K562 (cell line): ENCODE measurements around the gene IQGAP3. TPM values are rescaled to one million over a fixed set of nuclear protein-coding genes. Genes with fewer than 3 reads are reported as not detected.
A peak's percentile ranks its signal among the peaks of the same experiment; 100 is the strongest.

ENCODE experiments used
- ATAC-seq: fragments of 200-7000 bp; cut with Tn5 transposase; 3 replicates; pipeline ENCODE4 v1.9.1; 2020; ENCODE audit warnings: moderate library complexity
- BruUV-seq: library from RNA; stranded (reverse); fragments of 400-500 nt; replicated peaks from 2 replicates; lab custom pipeline; 2021; lab: Mats Ljungman, UMichigan
- CTCF ChIA-PET: fragments of 300-600 bp; formaldehyde crosslinking; extraction: SDS; loops from one replicate; lab custom pipeline; 2021; ENCODE audit warnings: low intra/inter-chr PET ratio; lab: Yijun Ruan, JAX
- POLR2A ChIA-PET: fragments of 300-600, 350-650 bp; sonication (Branson Sonifier 250); formaldehyde crosslinking; extraction: SDS; loops from one replicate; lab custom pipeline; 2021; ENCODE audit warnings: antibody characterized with exemption, inconsistent platforms; lab: Yijun Ruan, JAX
- DNase-seq, 4 experiments: peaks; one replicate each; pipeline versions ENCODE4 v3.0.0 to v3.0.0-alpha.2; 2011 to 2018; ENCODE audit warnings: low spot score in 3 of 4, mixed read lengths in 3 of 4; ENCODE audit errors: extremely low read depth in 1 of 4
- FAIRE-seq: peaks from 2 replicates; lab custom pipeline; 2011; peaks lifted over from hg19 to GRCh38; lab: Jason Lieb, UNC
- H2AFZ ChIP-seq: 2 replicates; pipeline ENCODE4 v1.6.0; 2011; ENCODE audit warnings: low read depth, low read length, control low read depth, inconsistent platforms
- H3K27ac ChIP-seq: fragments of 200-600 bp; 3 replicates; pipeline ENCODE4 v1.8.0; 2011; ENCODE audit warnings: low read depth, mild to moderate bottlenecking, control low read depth, inconsistent platforms, low read length, moderate library complexity, mixed read lengths; ENCODE audit errors: extremely low read depth
- H3K27me3 ChIP-seq, 2 experiments: fragments of 300-600 bp in 1 of 2; 2 replicates in 1 of 2; 3 replicates in 1 of 2; pipeline versions ENCODE4 v1.6.0 to v1.8.0; 2011; ENCODE audit warnings: inconsistent platforms in 2 of 2, low read length in 2 of 2, mild to moderate bottlenecking in 1 of 2, mixed read lengths in 1 of 2, moderate library complexity in 1 of 2; ENCODE audit not compliant: control insufficient read depth in 2 of 2, insufficient read depth in 2 of 2
- H3K36me3 ChIP-seq: fragments of 300-600 bp; 3 replicates; pipeline ENCODE4 v1.8.0; 2011; ENCODE audit warnings: mild to moderate bottlenecking, low read length, inconsistent platforms; ENCODE audit not compliant: control insufficient read depth, insufficient read depth
- H3K4me1 ChIP-seq, 2 experiments: fragments of 200-600 bp in 1 of 2; replicated peaks in 1 of 2; 2 replicates in 1 of 2; 3 replicates in 1 of 2; pipeline versions ENCODE4 v1.5.1 to v1.8.0; 2011; ENCODE audit warnings: inconsistent platforms in 2 of 2, low read length in 2 of 2, mild to moderate bottlenecking in 1 of 2, mixed read lengths in 1 of 2, moderate library complexity in 1 of 2; ENCODE audit not compliant: control insufficient read depth in 2 of 2, insufficient read depth in 2 of 2
- H3K4me2 ChIP-seq: 2 replicates; pipeline ENCODE4 v1.6.1; 2011; ENCODE audit warnings: low read length, control low read depth, inconsistent platforms, mixed read lengths; ENCODE audit not compliant: insufficient read depth
- H3K4me3 ChIP-seq: fragments of 200-600 bp; sonication (generic), shearing (Covaris generic); 2 replicates; pipeline ENCODE4 v1.5.1; 2016; ENCODE audit warnings: control low read depth, inconsistent platforms
- H3K79me2 ChIP-seq: fragments of 200-600 bp; 3 replicates; pipeline ENCODE4 v1.8.0; 2011; ENCODE audit warnings: low read length, inconsistent platforms; ENCODE audit not compliant: control insufficient read depth, insufficient read depth
- H3K9ac ChIP-seq, 2 experiments: 2 replicates each; pipeline versions ENCODE4 v1.6.0 to v1.6.1; 2011; ENCODE audit warnings: low read depth in 2 of 2, low read length in 2 of 2, control low read depth in 1 of 2, inconsistent platforms in 1 of 2, mild to moderate bottlenecking in 1 of 2, mixed read lengths in 1 of 2; ENCODE audit not compliant: insufficient read depth in 1 of 2
- H3K9me1 ChIP-seq: one replicate; pipeline ENCODE4 v1.6.0; 2011; ENCODE audit warnings: inconsistent platforms, mild to moderate bottlenecking, low read length, moderate library complexity; ENCODE audit not compliant: control insufficient read depth, insufficient read depth
- H3K9me3 ChIP-seq: replicated peaks from 2 replicates; pipeline ENCODE4 v1.5.1; 2011; ENCODE audit warnings: low read depth, low read length, inconsistent platforms; ENCODE audit not compliant: control insufficient read depth, insufficient read depth
- H4K20me1 ChIP-seq: replicated peaks from 2 replicates; pipeline ENCODE4 v1.6.1; 2011; ENCODE audit warnings: low read length, inconsistent platforms, mixed read lengths; ENCODE audit not compliant: control insufficient read depth, insufficient read depth
- ADNP ChIP-seq: fragments of 200-800 bp; sonication (Bioruptor generic); IDR thresholded peaks from 2 replicates; pipeline ENCODE4 v1.6.1; 2016; ENCODE audit warnings: missing genetic modification characterization, missing compliant biosample characterization
- ATF7 ChIP-seq: fragments of 450-650 bp; IDR thresholded peaks from 2 replicates; pipeline ENCODE4 v1.7.1; 2014; ENCODE audit warnings: mild to moderate bottlenecking, moderate library complexity
- ETV6 ChIP-seq, 3 experiments: fragments of 150-350 bp in 1 of 3; sonication (generic) in 1 of 3; formaldehyde crosslinking in 1 of 3; IDR thresholded peaks; 2 replicates each; pipeline versions ENCODE4 v1.6.1 to v1.8.0; 2014 to 2022; ENCODE audit warnings: borderline replicate concordance in 2 of 3, low read depth in 2 of 3, antibody characterized with exemption in 1 of 3, low read length in 1 of 3, mild to moderate bottlenecking in 1 of 3, missing genetic modification reagents in 1 of 3
- HDAC6 ChIP-seq: IDR thresholded peaks from 2 replicates; pipeline ENCODE4 v1.6.1; 2012; ENCODE audit warnings: low read depth, mild to moderate bottlenecking, control low read depth, inconsistent platforms, low read length, moderate library complexity
- HEY1 ChIP-seq: fragments of 250-450 bp; sonication (Bioruptor Pico); IDR thresholded peaks from 2 replicates; pipeline ENCODE4 v1.5.0; 2020; ENCODE audit warnings: mild to moderate bottlenecking, moderate library complexity, borderline replicate concordance
- HNRNPH1 ChIP-seq: fragments of 200-400 bp; formaldehyde crosslinking; optimal IDR thresholded peaks from 2 replicates; pipeline ENCODE3; 2017; ENCODE audit warnings: low read depth, mild to moderate bottlenecking, low read length, moderate library complexity
- KDM4B ChIP-seq, 2 experiments: fragments of 450-650 bp in 1 of 2; sonication (generic) in 1 of 2; IDR thresholded peaks; 2 replicates each; pipeline ENCODE4 v1.6.1; 2016 to 2017; ENCODE audit warnings: borderline replicate concordance in 2 of 2, antibody characterized with exemption in 1 of 2, low read depth in 1 of 2, mild to moderate bottlenecking in 1 of 2
- MAFF ChIP-seq: IDR thresholded peaks from 2 replicates; pipeline ENCODE4 v1.6.1; 2012; ENCODE audit warnings: low read length, improper control_type of control experiment
- MAZ ChIP-seq, 2 experiments: fragments of 450-650 bp in 1 of 2; sonication (generic) in 1 of 2; formaldehyde crosslinking; IDR thresholded peaks in 1 of 2; conservative IDR thresholded peaks in 1 of 2; 2 replicates each; pipeline versions ENCODE4 v1.4.0 to v1.5.0; 2020; ENCODE audit warnings: mild to moderate bottlenecking in 1 of 2, missing genetic modification reagents in 1 of 2
- MCM2 ChIP-seq: fragments of 450-650 bp; IDR thresholded peaks from 2 replicates; pipeline ENCODE4 v1.6.1; 2017; ENCODE audit warnings: low read depth, mild to moderate bottlenecking
- MEIS2 ChIP-seq: fragments of 450-650 bp; IDR thresholded peaks from 2 replicates; pipeline ENCODE4 v1.6.1; 2014; ENCODE audit warnings: mild to moderate bottlenecking; ENCODE audit not compliant: partially characterized antibody
- MYBL2 ChIP-seq, 2 experiments: fragments of 450-650 bp in 1 of 2; sonication (generic) in 1 of 2; formaldehyde crosslinking in 1 of 2; IDR thresholded peaks; 2 replicates each; pipeline versions ENCODE4 v1.6.1 to v1.8.1; 2017 to 2022; ENCODE audit warnings: borderline replicate concordance in 1 of 2, inconsistent platforms in 1 of 2, low read depth in 1 of 2, mild to moderate bottlenecking in 1 of 2, missing genetic modification reagents in 1 of 2, moderate library complexity in 1 of 2
- NCOR1 ChIP-seq: fragments of 450-650 bp; IDR thresholded peaks from 2 replicates; pipeline ENCODE4 v1.6.1; 2016; ENCODE audit warnings: mild to moderate bottlenecking, moderate library complexity
- ZSCAN29 ChIP-seq: fragments of 450-650 bp; IDR thresholded peaks from 2 replicates; pipeline ENCODE4 v1.6.1; 2017
- WGBS: fragments of 100-300 bp; shearing (Covaris generic); methylation state at CpG from one replicate; pipeline ENCODE4 v1.1.6; 2016; ENCODE audit warnings: low coverage, mixed read lengths; ENCODE audit not compliant: insufficient coverage; ENCODE audit errors: missing lambda C conversion rate; 5-methylcytosine and 5-hydroxymethylcytosine counted together
- in situ Hi-C: fragments of 300-500 bp; cut with MboI; formaldehyde crosslinking; loops from 4 replicates; pipeline ENCODE4 v1.15.0; 2018; ENCODE audit warnings: inconsistent platforms, mixed read lengths
- intact Hi-C: fragments of 100-400 bp; cut with micrococcal nuclease; formaldehyde crosslinking; loops from 2 replicates; pipeline ENCODE4 v1.14.2; 2022
- polyA plus RNA-seq, 8 experiments: library from polyadenylated mRNA; depleted of rRNA in 4 of 8; stranded (reverse) in 5 of 8; unstranded in 3 of 8; fragments of >200 nt; fragmentation: Nextera tagmentation in 2 of 8; fragmentation: Illumina TruSeq in 1 of 8; extraction: Ambion mirVana in 2 of 8; extraction: Trizol in 1 of 8; gene quantifications; 2 replicates each; pipeline versions ENCODE4 v1.2.1 to v1.2.3, GENCODE V29; 2011 to 2014; ENCODE audit warnings: inconsistent platforms in 1 of 8, missing spikeins in 1 of 8
- total RNA-seq, 7 experiments: library from RNA; depleted of rRNA in 6 of 7; stranded (reverse); fragments of >200 nt in 6 of 7; fragmentation: Illumina TruSeq in 2 of 7; extraction: Trizol in 2 of 7; gene quantifications; 2 replicates each; pipeline versions ENCODE4 v1.2.1 to v1.2.3, GENCODE V29; 2011 to 2021; ENCODE audit warnings: low replicate concordance in 1 of 7
- TF ChIP-seq, protein P1 (sequence below), 2 experiments: fragments of 150-350 bp in 1 of 2; IDR thresholded peaks; 2 replicates each; pipeline ENCODE4 v1.6.1; 2012 to 2016; ENCODE audit warnings: low read depth in 2 of 2, low read length in 2 of 2, mild to moderate bottlenecking in 1 of 2, moderate library complexity in 1 of 2
- TF ChIP-seq, protein P2 (sequence below): sonication (generic); IDR thresholded peaks from 2 replicates; pipeline ENCODE4 v1.6.1; 2016
- TF ChIP-seq, protein P3 (sequence below): fragments of 450-650 bp; IDR thresholded peaks from 2 replicates; pipeline ENCODE4 v1.6.1; 2016

IQGAP3 gene
- total and polyA plus RNA-seq, 9 of the 15 experiments (the other 6 are each of a cell fraction or from before 2014, with no cell fraction given) = 1.4 to 16.6 (median 11.9) TPM

DNA sequence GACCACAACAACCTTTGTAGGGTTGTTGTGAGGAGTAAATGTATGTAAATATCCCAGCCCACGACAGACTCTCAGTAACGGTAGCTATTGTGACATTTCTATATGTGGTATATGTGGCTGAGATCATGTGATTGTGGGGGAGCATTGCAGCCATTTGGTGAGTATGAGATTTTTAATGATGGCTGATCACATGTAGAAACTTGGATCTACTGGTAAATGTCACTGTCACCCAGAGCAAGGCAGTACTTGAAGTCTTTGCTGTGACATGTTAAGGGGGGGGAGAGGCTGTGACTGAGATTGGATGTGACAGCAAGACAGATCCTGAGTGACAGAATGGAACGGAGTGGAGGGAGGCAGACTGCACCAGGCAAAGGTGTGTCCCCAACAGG, 47.9 kb downstream of the IQGAP3 start:
- DNase-seq = peak in 2 of 4 experiments; percentile 30 to 34
- intact Hi-C loops (no loop called here), in situ Hi-C loops (no loop called here)
- ChIA-PET POLR2A (interaction anchor here (0.6 to 2.1 kb wide), 8 partner anchors 9 to 64 kb away, joined by 3 to 10 read pairs (median 4); partner anchors contain the start of gene MEF2D), CTCF (no interaction called here)
- Histone ChIP-seq H3K4me1 (peaks cover 31 to 33% of the 10 kb centered on the region in 2 experiments), H3K9me1 (no peaks in the 10 kb centered on the region), H3K9ac (peak overlapping the region; percentile 15 to 61; a peak in 3 of 4 replicates), H3K36me3 (peaks cover 29% of the 10 kb centered on the region; the same call in 2 of the 3 replicates), H3K9me3 (no peaks in the 10 kb centered on the region), H4K20me1 (no peaks in the 10 kb centered on the region), H3K27ac (peak overlapping the region; percentile 69), H3K4me3 (no peak overlapping the region), H3K79me2 (no peaks in the 10 kb centered on the region), H3K27me3 (no peaks in the 10 kb centered on the region), H3K4me2 (peak overlapping the region; percentile 30), H2AFZ (peak overlapping the region; percentile 15)
- BruUV-seq = no TSS peak
- FAIRE-seq = peak; percentile 6
- 6% methylated on average over 3 of the region's 3 CpGs for WGBS
- peak; percentile 67 for ATAC-seq
- TF ChIP-seq NCOR1 = no peak; the same call in 1 of the 2 replicates
- no peak for TF ChIP-seq HEY1 (CRISPR knock-in tag)
- no peak for TF ChIP-seq ADNP (tag)
- TF ChIP-seq KDM4B (IDR thresholded peaks at IDR 0.05; ENCODE audit: borderline replicate concordance in 2 of 2, low read depth in 1 of 2) = no peak
- no peak for TF ChIP-seq MAFF
- TF ChIP-seq, protein P1, sequence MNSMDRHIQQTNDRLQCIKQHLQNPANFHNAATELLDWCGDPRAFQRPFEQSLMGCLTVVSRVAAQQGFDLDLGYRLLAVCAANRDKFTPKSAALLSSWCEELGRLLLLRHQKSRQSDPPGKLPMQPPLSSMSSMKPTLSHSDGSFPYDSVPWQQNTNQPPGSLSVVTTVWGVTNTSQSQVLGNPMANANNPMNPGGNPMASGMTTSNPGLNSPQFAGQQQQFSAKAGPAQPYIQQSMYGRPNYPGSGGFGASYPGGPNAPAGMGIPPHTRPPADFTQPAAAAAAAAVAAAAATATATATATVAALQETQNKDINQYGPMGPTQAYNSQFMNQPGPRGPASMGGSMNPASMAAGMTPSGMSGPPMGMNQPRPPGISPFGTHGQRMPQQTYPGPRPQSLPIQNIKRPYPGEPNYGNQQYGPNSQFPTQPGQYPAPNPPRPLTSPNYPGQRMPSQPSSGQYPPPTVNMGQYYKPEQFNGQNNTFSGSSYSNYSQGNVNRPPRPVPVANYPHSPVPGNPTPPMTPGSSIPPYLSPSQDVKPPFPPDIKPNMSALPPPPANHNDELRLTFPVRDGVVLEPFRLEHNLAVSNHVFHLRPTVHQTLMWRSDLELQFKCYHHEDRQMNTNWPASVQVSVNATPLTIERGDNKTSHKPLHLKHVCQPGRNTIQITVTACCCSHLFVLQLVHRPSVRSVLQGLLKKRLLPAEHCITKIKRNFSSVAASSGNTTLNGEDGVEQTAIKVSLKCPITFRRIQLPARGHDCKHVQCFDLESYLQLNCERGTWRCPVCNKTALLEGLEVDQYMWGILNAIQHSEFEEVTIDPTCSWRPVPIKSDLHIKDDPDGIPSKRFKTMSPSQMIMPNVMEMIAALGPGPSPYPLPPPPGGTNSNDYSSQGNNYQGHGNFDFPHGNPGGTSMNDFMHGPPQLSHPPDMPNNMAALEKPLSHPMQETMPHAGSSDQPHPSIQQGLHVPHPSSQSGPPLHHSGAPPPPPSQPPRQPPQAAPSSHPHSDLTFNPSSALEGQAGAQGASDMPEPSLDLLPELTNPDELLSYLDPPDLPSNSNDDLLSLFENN (IDR thresholded peaks at IDR 0.05; ENCODE audit: low read depth in 2 of 2, low read length in 2 of 2) = no peak
- TF ChIP-seq, protein P2, sequence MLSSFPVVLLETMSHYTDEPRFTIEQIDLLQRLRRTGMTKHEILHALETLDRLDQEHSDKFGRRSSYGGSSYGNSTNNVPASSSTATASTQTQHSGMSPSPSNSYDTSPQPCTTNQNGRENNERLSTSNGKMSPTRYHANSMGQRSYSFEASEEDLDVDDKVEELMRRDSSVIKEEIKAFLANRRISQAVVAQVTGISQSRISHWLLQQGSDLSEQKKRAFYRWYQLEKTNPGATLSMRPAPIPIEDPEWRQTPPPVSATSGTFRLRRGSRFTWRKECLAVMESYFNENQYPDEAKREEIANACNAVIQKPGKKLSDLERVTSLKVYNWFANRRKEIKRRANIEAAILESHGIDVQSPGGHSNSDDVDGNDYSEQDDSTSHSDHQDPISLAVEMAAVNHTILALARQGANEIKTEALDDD = no peak
- TF ChIP-seq HNRNPH1 = no peak
- TF ChIP-seq MCM2 = no peak
- no peak for TF ChIP-seq ATF7
- no peak for TF ChIP-seq MYBL2 (IDR thresholded peaks at IDR 0.05; ENCODE audit: low read depth)
- no peak for TF ChIP-seq MYBL2 (CRISPR knock-in tag; IDR thresholded peaks at IDR 0.05; ENCODE audit: borderline replicate concordance)
- TF ChIP-seq MAZ (CRISPR knock-in tag; conservative IDR thresholded peaks at IDR 0.05 in 1 of 2, IDR thresholded peaks at IDR 0.05 in 1 of 2) = no peak
- peak; percentile 64 for TF ChIP-seq MEIS2
- TF ChIP-seq ETV6 (IDR thresholded peaks at IDR 0.05; ENCODE audit: borderline replicate concordance in 1 of 2, low read depth in 2 of 2, low read length in 1 of 2) = no peak
- no peak for TF ChIP-seq ETV6 (CRISPR knock-in tag; IDR thresholded peaks at IDR 0.05; ENCODE audit: borderline replicate concordance)
- no peak for TF ChIP-seq HDAC6
- no peak for TF ChIP-seq ZSCAN29
- TF ChIP-seq, protein P3, sequence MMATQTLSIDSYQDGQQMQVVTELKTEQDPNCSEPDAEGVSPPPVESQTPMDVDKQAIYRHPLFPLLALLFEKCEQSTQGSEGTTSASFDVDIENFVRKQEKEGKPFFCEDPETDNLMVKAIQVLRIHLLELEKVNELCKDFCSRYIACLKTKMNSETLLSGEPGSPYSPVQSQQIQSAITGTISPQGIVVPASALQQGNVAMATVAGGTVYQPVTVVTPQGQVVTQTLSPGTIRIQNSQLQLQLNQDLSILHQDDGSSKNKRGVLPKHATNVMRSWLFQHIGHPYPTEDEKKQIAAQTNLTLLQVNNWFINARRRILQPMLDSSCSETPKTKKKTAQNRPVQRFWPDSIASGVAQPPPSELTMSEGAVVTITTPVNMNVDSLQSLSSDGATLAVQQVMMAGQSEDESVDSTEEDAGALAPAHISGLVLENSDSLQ = peak; percentile 86
